Mammary epithelial cell (primary cell): ENCODE results near the gene KIF5C.

ENCODE experiments used
- CTCF ChIP-seq, 2 donors: IDR thresholded peaks in 1 of 2; conservative IDR thresholded peaks in 1 of 2; 2 replicates each; pipeline ENCODE4 v1.5.1; 2011 to 2012; ENCODE audit warnings: inconsistent platforms in 2 of 2, low read length in 2 of 2, mild to moderate bottlenecking in 2 of 2, control low read depth in 1 of 2, low read depth in 1 of 2; ENCODE audit not compliant: insufficient read depth in 1 of 2; ENCODE audit errors: extremely low read depth in 1 of 2
- EZH2 ChIP-seq: IDR thresholded peaks from 2 replicates; pipeline ENCODE4 v1.6.1; 2012; ENCODE audit warnings: low read length, inconsistent platforms, borderline replicate concordance

- TF ChIP-seq CTCF (conservative IDR thresholded peaks at IDR 0.05 in 1 of 2, IDR thresholded peaks at IDR 0.05 in 1 of 2; ENCODE audit: extremely low read depth in 1 of 2, insufficient read depth in 1 of 2, low read depth in 1 of 2, low read length in 2 of 2): no peak
- no peak for TF ChIP-seq EZH2
Measured at GRCh38 chr2:148987286-148987685, 112.3 kb downstream of the KIF5C start.
